ENCODE results near the gene TOP2A.

The TOP2A gene

DNA sequence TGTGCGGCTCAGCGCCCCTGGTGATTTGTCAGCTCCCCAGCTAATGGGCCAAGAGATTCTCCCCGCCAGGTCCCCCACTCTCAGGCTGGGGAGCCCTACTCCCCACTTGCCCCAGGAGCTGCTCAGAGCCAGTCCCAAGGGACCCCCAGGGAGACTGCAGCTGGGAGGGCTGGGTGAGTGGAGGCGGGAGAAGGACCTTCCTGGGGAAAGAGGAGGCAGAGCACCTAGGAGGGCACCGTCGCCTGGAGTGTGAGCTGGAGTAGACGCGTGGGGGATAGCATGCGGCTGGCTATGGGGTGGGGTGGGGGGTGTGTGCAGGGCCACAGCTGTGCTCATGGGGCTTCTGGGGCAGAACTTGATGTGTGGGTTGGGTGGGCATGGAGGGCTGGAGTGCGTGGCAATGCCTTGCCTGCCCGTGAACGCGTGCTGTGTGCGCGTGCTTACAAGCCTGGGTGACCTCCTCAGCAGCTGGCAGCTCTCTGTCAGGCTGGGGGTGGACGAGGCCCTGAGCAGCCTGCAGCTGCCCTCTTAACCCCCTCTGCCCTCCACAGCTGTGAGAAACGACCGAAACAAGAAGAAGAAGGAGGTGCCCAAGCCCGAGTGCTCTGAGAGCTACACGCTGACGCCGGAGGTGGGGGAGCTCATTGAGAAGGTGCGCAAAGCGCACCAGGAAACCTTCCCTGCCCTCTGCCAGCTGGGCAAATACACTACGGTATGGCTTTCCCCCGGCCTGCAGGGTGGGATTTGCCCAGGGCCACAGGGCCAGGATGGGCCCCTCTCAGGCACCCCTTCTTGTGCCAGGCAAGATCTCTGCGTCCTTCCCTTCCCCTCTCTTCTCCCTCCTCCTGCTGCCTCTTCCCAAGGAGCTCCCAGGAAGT lies 66.1 kb downstream of the TOP2A start:
- H3K27ac ChIP-seq, result peak overlapping the region in 7 of 21 experiments; percentile 2 to 91 (median 38)
- H3K4me3 ChIP-seq, result no peak overlapping the region

- no peak overlapping the region for H3K4me3 ChIP-seq
- peak overlapping the region in 13 of 21 experiments; percentile 1 to 91 (median 67) for H3K27ac ChIP-seq
Measured at GRCh38 chr17:40350689-40351358, 66.9 kb downstream of the TOP2A start.

DNA sequence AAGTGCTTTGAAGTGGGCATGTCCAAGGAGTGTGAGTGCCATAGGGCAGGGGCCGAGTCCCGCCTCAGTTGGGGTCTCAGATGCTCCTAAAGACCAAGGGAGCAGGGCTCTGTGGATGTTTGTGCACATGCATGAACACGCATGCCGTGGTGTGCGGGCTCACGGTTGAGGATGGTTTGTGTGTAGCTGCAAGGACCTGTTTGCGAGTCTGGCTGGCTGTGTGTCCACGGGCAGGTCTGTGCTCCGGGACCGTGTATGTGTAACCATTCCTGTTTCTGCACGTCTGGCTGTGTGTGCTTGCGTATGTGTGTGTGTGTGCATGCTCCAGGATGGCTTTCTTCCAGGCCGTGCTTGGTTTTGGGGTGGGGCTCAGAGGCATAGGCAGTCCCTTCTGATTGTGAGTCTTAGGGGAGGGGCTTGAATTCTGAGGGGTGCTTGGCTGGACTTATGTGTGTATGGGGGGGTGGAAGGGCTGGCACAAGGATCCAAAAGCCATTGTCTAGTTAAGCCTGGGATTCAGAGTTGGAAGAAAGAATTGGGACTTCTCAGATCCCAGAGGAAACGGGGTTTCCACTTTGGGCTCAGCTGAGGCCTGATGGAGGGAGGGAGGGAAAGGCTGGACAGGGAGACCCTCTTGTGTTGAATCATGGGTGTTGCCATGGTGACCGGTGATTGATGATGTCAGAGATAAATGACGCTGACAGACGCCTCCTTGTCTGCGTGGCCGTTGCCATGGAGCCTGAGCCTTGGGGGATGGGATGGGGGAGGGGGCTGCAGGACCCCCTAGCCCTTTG lies 67.6 kb downstream of the TOP2A start:
- Histone ChIP-seq H3K4me3 (no peak overlapping the region), H3K27ac (peak overlapping the region in 14 of 21 experiments; percentile 22 to 94 (median 72))

- peak overlapping the region in 13 of 21 experiments; percentile 24 to 94 (median 85) for H3K27ac ChIP-seq
- H3K4me3 ChIP-seq, result no peak overlapping the region
Measured at GRCh38 chr17:40349477-40349894, 68.2 kb downstream of the TOP2A start.

DNA sequence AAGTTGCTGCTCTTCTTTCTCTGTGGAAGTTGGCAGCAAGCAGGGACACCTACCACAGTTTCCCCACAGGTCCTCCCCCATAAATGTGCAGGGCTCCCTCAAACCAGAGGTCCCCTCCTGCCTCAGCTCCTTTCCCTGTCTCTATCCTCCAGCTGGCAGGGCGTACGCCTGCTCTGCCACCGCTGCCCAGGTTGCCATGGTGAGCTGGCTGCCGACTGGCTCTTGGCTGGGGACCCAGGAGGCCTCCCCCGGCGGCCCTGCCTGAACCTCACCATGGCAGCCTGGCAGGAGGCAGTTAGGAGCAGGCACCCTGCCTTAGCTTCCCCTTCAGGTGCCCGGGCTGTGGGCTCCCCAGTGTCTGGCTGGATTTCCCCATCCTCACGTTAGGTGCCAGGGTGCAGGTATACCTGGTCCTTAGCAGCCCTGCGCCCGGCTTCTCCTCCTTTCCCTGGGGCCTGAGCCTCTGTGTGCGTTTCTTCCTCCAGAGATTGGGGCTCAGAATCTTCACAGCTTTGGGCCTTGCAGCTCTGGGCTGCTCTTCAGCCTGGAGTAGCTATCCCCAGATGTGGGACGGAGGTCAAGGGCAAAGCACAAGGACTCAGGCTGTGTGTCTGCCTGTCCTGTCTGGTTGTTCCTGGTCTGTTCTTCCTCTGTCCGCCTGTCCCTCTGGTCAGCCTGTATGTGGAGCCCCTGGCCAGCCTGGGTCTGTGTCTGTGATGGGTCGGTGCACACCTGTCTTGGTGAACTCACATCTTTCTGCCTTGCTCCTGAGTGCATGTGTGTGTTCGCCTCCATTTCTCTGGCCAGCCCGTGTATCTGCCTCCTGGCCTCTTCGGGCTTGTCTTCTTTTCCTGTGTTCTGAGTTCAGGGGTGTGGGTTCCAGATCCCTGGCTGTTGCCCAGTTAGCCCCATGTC lies 68.9 kb downstream of the TOP2A start:
- H3K4me3 ChIP-seq, result no peak overlapping the region
- peak overlapping the region in 17 of 21 experiments; percentile 1 to 96 (median 85) for H3K27ac ChIP-seq

DNA sequence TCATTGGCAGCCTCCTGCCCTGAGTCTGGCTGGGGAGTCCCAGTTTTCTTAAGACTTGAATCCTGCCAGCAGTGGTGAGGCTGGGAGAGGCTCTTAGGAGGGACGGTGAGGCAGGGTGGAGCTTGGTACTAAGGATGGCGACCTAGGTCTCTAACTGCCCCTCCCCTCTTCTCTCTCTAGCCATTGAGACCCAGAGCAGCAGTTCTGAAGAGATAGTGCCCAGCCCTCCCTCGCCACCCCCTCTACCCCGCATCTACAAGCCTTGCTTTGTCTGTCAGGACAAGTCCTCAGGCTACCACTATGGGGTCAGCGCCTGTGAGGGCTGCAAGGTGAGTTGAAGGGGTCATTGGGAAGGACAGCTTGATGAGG lies 69.6 kb downstream of the TOP2A start:
- Histone ChIP-seq H3K4me3 (no peak overlapping the region), H3K27ac (peak overlapping the region in 16 of 21 experiments; percentile 3 to 96 (median 87))

GRCh38 chr17:40347319-40348135 lies 70.2 kb downstream of the TOP2A start:
- Histone ChIP-seq H3K27ac (peak overlapping the region in 19 of 21 experiments; percentile 3 to 96 (median 85)), H3K4me3 (no peak overlapping the region)

GRCh38 chr17:40346765-40347158 lies 70.9 kb downstream of the TOP2A start:
- Histone ChIP-seq H3K27ac (peak overlapping the region in 18 of 21 experiments; percentile 15 to 96 (median 85)), H3K4me3 (no peak overlapping the region)

DNA sequence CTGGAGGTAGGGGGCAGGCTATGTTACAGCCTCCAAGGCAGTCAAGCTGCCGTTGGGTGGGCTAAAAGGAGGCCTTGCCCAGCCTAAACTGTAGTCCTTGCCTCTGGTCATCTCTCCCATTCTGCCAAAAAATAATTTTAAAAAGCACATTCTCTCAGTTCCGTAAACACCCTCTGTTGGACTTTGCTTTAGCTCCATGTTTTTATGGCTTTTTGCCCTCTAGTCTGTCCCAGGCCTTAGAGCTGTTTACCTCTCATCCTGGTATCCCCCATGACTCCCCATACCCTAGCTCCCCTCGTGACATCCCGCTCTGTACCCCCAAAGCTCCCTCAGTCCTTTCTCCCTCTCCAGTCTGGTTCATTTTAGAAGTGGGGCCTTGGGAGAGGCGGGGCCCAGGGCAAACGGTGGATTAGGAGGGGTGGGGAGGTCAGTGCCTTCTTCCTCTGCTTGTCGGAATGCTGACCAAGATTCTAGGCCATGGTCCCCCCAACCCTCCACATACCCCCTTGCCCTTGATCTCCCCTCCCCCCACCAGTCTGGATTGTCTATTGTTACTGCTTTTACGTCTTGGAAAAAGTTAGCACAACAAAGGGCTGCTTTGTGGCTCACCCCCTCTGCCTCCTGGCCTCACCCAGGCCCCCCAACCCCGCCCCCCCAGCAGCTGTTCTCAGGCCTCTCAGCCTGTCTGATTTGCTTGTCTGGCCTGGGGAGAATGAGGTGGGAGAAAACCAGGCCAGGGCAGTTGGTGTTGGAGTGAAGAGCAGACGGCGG lies 71.5 kb downstream of the TOP2A start:
- Histone ChIP-seq H3K4me3 (peak overlapping the region in 6 of 7 experiments; percentile 26 to 67 (median 50)), H3K27ac (peak overlapping the region in 20 of 21 experiments; percentile 36 to 96 (median 85))

DNA sequence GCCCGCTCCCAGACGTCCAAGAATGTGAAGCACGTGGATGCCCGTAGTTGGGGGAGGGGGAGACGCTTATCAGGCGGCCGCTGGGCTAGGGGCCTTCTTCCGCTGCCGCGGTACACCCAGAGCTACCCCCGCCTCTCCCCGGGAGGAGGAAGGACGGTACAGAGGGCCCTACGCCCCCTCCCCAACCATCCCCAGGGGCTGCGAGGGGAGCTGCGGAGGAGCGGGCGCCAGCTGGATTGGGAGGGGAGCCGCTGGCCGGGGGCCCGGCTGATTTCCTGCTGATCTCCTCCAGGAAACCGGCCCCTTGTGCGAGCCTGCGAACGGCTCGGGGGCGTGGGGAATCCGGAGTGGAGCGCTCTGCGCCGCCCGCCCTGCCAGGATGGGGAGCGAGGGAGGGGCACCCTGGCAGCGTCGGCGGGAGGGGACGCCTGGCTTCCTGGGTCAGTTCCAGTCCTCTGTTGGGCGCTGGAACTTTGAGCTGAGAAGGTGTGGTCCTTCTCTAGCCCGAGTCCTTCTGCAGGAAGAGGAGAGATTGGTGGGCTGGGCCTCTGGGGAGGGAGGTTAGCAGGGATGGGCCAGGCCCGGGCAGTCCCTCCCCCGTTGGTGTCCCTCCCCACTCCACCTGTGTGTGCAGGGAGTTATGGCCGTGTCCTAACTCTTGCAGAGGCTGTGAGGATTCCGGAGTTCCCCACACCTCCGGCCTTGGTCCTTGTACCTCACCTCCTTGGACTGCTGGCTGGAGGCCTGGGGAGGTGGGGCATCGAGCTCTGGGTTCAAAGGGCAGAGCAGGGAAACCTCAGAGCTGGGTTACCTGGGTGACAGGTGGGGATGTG lies 72.3 kb downstream of the TOP2A start:
- Histone ChIP-seq H3K27ac (peak overlapping the region; percentile 2 to 96 (median 85)), H3K4me3 (peak overlapping the region; percentile 26 to 67 (median 48))

DNA sequence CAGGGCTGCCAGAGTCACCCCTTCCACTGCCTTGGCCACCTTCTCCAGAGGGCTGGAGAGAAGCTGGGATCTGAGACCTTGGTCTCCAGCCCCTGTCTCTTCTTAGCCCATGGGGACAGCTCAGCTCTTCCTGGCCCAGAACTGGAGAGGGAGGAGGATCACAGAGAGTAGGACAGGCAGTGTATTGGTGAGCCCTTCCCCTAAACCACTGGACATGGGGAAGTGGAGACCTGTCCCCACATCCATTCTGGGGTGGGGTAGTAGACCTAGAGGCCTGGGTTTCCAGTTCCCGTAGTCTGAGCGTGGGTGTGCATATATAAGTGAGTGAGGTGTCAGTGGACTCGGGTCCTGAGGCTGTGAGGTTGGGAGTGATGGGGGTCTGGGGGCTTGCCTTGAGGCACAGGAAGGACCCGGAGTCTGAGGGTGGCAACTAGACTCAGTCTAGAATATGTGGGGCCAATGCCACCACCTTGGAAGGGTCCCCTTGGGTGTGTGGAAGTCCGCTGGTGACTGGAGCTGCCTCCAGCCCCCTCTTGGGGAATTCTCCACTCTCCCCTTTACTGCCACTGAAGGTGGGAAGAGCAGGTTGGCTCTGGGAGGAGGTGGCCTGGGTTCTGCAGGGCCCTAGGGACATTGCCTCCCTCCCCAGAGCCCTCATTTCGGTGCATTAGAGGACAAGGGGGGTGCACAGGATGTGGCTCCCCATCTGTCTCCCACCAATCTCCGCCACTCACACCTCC lies 73.1 kb downstream of the TOP2A start:
- H3K4me3 ChIP-seq, result peak overlapping the region; percentile 26 to 67 (median 48)
- H3K27ac ChIP-seq, result peak overlapping the region; percentile 2 to 96 (median 85)

DNA sequence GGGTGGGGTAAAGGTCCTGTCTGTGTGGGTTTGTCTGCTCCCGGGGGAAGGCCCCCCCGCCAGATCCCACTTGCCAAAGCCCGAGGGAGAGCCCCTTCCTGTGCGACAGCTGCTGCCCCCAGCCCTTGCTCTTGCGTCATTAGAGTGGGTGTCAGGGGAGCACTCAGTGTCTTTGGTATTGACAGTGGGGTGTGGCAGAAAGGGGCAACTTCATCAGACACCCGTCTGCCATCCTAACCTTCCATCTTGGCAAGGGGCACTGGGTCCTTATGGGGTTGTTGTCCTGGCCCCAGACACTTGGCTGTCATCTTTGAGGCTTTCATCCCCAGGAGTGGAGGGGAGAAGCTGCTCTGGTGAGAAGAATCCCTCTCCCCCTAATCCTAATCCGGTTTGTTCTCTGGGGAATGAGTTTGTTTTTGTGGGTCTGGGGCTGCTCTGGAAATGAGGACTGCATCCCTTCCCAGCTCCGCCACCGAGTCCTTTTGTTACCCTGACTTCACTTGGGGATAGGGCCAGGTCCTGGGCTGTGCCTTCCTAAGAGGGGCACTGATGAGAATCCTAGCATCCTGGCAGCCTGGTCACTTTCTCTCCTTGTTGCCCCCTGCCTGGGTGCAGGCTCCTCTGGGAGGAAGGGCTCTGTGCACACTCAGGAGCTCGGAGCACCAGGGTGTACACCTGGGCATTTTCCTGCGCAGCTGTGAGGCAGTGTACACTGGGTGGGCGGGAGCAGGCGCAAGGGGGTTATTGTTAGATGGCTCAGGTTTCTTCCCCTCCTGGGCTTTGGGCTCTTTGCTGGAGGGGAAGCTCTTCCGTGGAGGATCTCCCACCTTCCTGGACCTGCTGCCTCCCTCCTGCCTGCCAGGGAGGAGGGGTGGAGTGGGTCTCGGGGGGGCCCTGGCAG lies 74.2 kb downstream of the TOP2A start:
- Histone ChIP-seq H3K27ac (peak overlapping the region in 19 of 21 experiments; percentile 36 to 96 (median 88)), H3K4me3 (peak overlapping the region; percentile 48 to 67 (median 59))

GRCh38 chr17:40342504-40343218 lies 75.0 kb downstream of the TOP2A start:
- peak overlapping the region; percentile 40 to 96 (median 88) for H3K27ac ChIP-seq
- H3K4me3 ChIP-seq, result peak overlapping the region; percentile 48 to 67 (median 59)
